Endothelial cell of umbilical vein (primary cell): ENCODE data around the gene TMPRSS5. TPM values are rescaled to one million over a fixed set of nuclear protein-coding genes. Genes with fewer than 3 reads are reported as not detected.

Experiments used
- BruUV-seq: library from RNA; stranded (reverse); fragments of 400-500 nt; replicated peaks from 2 replicates; lab custom pipeline; 2021; lab: Mats Ljungman, UMichigan
- CTCF ChIA-PET: fragments of 300-600, 350-600 bp; sonication (Branson Sonifier 250); formaldehyde crosslinking; loops from one replicate; lab custom pipeline; 2021; ENCODE audit warnings: antibody characterized with exemption, inconsistent platforms; lab: Charles Lee
- POLR2A ChIA-PET: fragments of 300-600, 350-600 bp; sonication (Branson Sonifier 250); formaldehyde crosslinking; loops from one replicate; lab custom pipeline; 2021; ENCODE audit warnings: antibody characterized with exemption, inconsistent platforms; lab: Charles Lee
- DNase-seq: peaks from one replicate; pipeline ENCODE4 v3.0.0-alpha.2; 2011; ENCODE audit warnings: low read depth, low spot score
- FAIRE-seq: peaks from 2 replicates; lab custom pipeline; 2011; peaks lifted over from hg19 to GRCh38; lab: Jason Lieb, UNC
- H2AFZ ChIP-seq: 2 replicates; pipeline ENCODE4 v1.6.0; 2012; ENCODE audit warnings: low read depth, low read length, control low read depth, inconsistent platforms
- H3K27ac ChIP-seq: 2 replicates; pipeline ENCODE4 v1.5.1; 2011; ENCODE audit warnings: low read depth, mild to moderate bottlenecking, control low read depth, low read length, moderate library complexity; ENCODE audit not compliant: insufficient read depth
- H3K27me3 ChIP-seq, 2 experiments: 2 replicates each; pipeline versions ENCODE4 v1.6.0 to v1.6.1; 2011; ENCODE audit warnings: low read length in 2 of 2, mixed read lengths in 1 of 2; ENCODE audit not compliant: control insufficient read depth in 2 of 2, insufficient read depth in 2 of 2
- H3K36me3 ChIP-seq, 2 experiments: 2 replicates in 1 of 2; 3 replicates in 1 of 2; pipeline ENCODE4 v1.5.1; 2011; ENCODE audit warnings: low read length in 2 of 2, mild to moderate bottlenecking in 1 of 2, moderate library complexity in 1 of 2; ENCODE audit not compliant: control insufficient read depth in 2 of 2, insufficient read depth in 2 of 2; ENCODE audit errors: extremely low read depth in 1 of 2
- H3K4me1 ChIP-seq: 3 replicates; pipeline ENCODE4 v1.5.1; 2011; ENCODE audit warnings: mild to moderate bottlenecking, low read length; ENCODE audit not compliant: control insufficient read depth, insufficient read depth; ENCODE audit errors: extremely low read depth
- H3K4me2 ChIP-seq: 2 replicates; pipeline ENCODE4 v1.6.1; 2011; ENCODE audit warnings: low read length, control low read depth, mixed read lengths; ENCODE audit not compliant: insufficient read depth
- H3K4me3 ChIP-seq, 3 experiments: fragments of 200-600 bp in 1 of 3; sonication (generic), shearing (Covaris generic) in 1 of 3; replicated peaks in 1 of 3; 2 replicates each; pipeline ENCODE4 v1.5.1; 2011 to 2016; ENCODE audit warnings: control low read depth in 3 of 3, low read length in 3 of 3, mild to moderate bottlenecking in 2 of 3, inconsistent platforms in 1 of 3, low read depth in 1 of 3, moderate library complexity in 1 of 3; ENCODE audit not compliant: insufficient read depth in 1 of 3
- H3K79me2 ChIP-seq: 2 replicates; pipeline ENCODE4 v1.6.0; 2012; ENCODE audit warnings: low read length, inconsistent platforms; ENCODE audit not compliant: control insufficient read depth, insufficient read depth
- H3K9ac ChIP-seq: replicated peaks from 2 replicates; pipeline ENCODE3; 2011; ENCODE audit warnings: low read length, control low read depth; ENCODE audit not compliant: insufficient read depth; ENCODE audit errors: extremely low read depth
- H3K9me1 ChIP-seq: replicated peaks from 3 replicates; pipeline ENCODE4 v1.6.0; 2011; ENCODE audit warnings: mild to moderate bottlenecking, low read length; ENCODE audit not compliant: control insufficient read depth, insufficient read depth; ENCODE audit errors: extremely low read depth
- H3K9me3 ChIP-seq: replicated peaks from 2 replicates; pipeline ENCODE4 v1.5.1; 2012; ENCODE audit warnings: low read length, inconsistent platforms; ENCODE audit not compliant: control insufficient read depth, insufficient read depth
- H4K20me1 ChIP-seq: replicated peaks from 2 replicates; pipeline ENCODE3; 2011; ENCODE audit warnings: mild to moderate bottlenecking, low read length; ENCODE audit not compliant: control insufficient read depth, insufficient read depth; ENCODE audit errors: extremely low read depth
- CTCF ChIP-seq, 2 donors: IDR thresholded peaks; 1 replicate in 1 of 2; 2 replicates in 1 of 2; pipeline ENCODE4 v1.5.1; 2011; ENCODE audit warnings: low read length in 2 of 2, mild to moderate bottlenecking in 2 of 2, moderate library complexity in 2 of 2, control low read depth in 1 of 2, inconsistent platforms in 1 of 2, low read depth in 1 of 2; ENCODE audit not compliant: insufficient read depth in 1 of 2; ENCODE audit errors: extremely low read depth in 1 of 2
- EZH2 ChIP-seq: IDR thresholded peaks from 2 replicates; pipeline ENCODE4 v1.6.1; 2012; ENCODE audit warnings: borderline replicate concordance, low read depth, mild to moderate bottlenecking, moderate library complexity, low read length, inconsistent platforms; ENCODE audit not compliant: severe bottlenecking
- FOS ChIP-seq: IDR thresholded peaks from 2 replicates; pipeline ENCODE4 v1.6.1; 2011; ENCODE audit warnings: mild to moderate bottlenecking, low read length, moderate library complexity, borderline replicate concordance; ENCODE audit not compliant: insufficient read depth
- GATA2 ChIP-seq: IDR thresholded peaks from 2 replicates; pipeline ENCODE4 v1.7.0; 2011; ENCODE audit warnings: low read depth, mild to moderate bottlenecking, moderate library complexity, mixed read lengths, low read length; ENCODE audit not compliant: insufficient read length, insufficient read depth
- JUN ChIP-seq: IDR thresholded peaks from 2 replicates; pipeline ENCODE4 v1.6.1; 2011; ENCODE audit warnings: borderline replicate concordance, low read depth; ENCODE audit not compliant: insufficient read length, insufficient read depth
- MYC ChIP-seq: IDR thresholded peaks from one replicate; pipeline ENCODE4 v1.6.1; 2011; ENCODE audit warnings: mild to moderate bottlenecking, low read depth, low read length
- POLR2A ChIP-seq: IDR thresholded peaks from 2 replicates; pipeline ENCODE4 v1.6.1; 2012; ENCODE audit warnings: low read depth, mild to moderate bottlenecking, control low read depth, low read length
- POLR2AphosphoS5 ChIP-seq: IDR thresholded peaks from 2 replicates; pipeline ENCODE4 v1.6.1; 2012; ENCODE audit warnings: low read depth, mild to moderate bottlenecking, control low read depth, low read length, moderate library complexity; ENCODE audit not compliant: insufficient read depth
- dilution Hi-C: fragments of 300-500 bp; cut with MboI; formaldehyde crosslinking; loops from one replicate; pipeline ENCODE4 v1.15.0; 2019; ENCODE audit warnings: low sequenced_read_pairs; ENCODE audit not compliant: extremely low pct_ligation_motif_present
- intact Hi-C: fragments of 100-400 bp; cut with micrococcal nuclease; formaldehyde crosslinking; loops from one replicate; pipeline ENCODE4 v1.10.0; 2022
- polyA plus RNA-seq, 4 experiments: library from polyadenylated mRNA; depleted of rRNA in 3 of 4; stranded (reverse) in 3 of 4; unstranded in 1 of 4; fragments of >200 nt; gene quantifications; 2 replicates each; pipeline versions ENCODE4 v1.2.1 to v1.2.3, GENCODE V29; 2011 to 2012; ENCODE audit warnings: missing spikeins in 1 of 4
- total RNA-seq: library from RNA; stranded (reverse); gene quantifications from 2 replicates; pipeline ENCODE4 v1.2.3, GENCODE V29; 2021
- TF ChIP-seq, protein P1 (sequence below): IDR thresholded peaks from 2 replicates; pipeline ENCODE4 v1.6.1; 2011; ENCODE audit not compliant: insufficient read depth, insufficient read length

Gene TMPRSS5
- total and polyA plus RNA-seq, 2 donors (not counting 3 experiments of a cell fraction or from before 2014, with no cell fraction given): 0.40 to 0.64 TPM

GRCh38 chr11:113725913-113726312, 19.8 kb upstream of the TMPRSS5 start:
- CTCF ChIA-PET: interaction anchor here (1.1 to 1.3 kb wide), 4 partner anchors 14 to 71 kb away, joined by 3 read pairs; partner anchors contain the start of gene ZW10
- no peak overlapping the region for H3K4me3 ChIP-seq
- no peak for DNase-seq
- H2AFZ ChIP-seq: no peak overlapping the region
- TF ChIP-seq POLR2A (no peak), POLR2AphosphoS5 (no peak), GATA2 (no peak), CTCF (IDR thresholded peaks at IDR 0.05; ENCODE audit: extremely low read depth in 1 of 2, insufficient read depth in 1 of 2, low read depth in 1 of 2, low read length in 2 of 2) (no peak), FOS (no peak), EZH2 (no peak), MYC (no peak), JUN (no peak)
- TF ChIP-seq, protein P1, sequence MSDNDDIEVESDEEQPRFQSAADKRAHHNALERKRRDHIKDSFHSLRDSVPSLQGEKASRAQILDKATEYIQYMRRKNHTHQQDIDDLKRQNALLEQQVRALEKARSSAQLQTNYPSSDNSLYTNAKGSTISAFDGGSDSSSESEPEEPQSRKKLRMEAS: no peak
- no peaks in the 10 kb centered on the region for H3K79me2 ChIP-seq
- dilution Hi-C loops: no loop called here
- POLR2A ChIA-PET: no interaction called here
- H3K27ac ChIP-seq: no peak overlapping the region
- no peak overlapping the region for H3K4me2 ChIP-seq
- no peaks in the 10 kb centered on the region for H3K4me1 ChIP-seq
- H3K9ac ChIP-seq: no peak overlapping the region
- no peaks in the 10 kb centered on the region for H3K9me3 ChIP-seq
- no peak for FAIRE-seq
- intact Hi-C loops: no loop called here
- H3K27me3 ChIP-seq: no peaks in the 10 kb centered on the region
- no peaks in the 10 kb centered on the region for H3K9me1 ChIP-seq
- H4K20me1 ChIP-seq: no peaks in the 10 kb centered on the region
- no TSS peak for BruUV-seq
- no peaks in the 10 kb centered on the region for H3K36me3 ChIP-seq
